AG04449 (cell line): ENCODE data around the gene PRKCZ.

Source experiments
- CTCF ChIA-PET: fragments of 350-600 bp; formaldehyde crosslinking; extraction: SDS; loops from one replicate; lab custom pipeline; 2021; ENCODE audit warnings: antibody characterized with exemption; lab: Yijun Ruan, JAX
- POLR2A ChIA-PET: fragments of 400-600, 350-600 bp; formaldehyde crosslinking; extraction: SDS; loops from one replicate; lab custom pipeline; 2020; ENCODE audit warnings: antibody characterized with exemption, inconsistent platforms; lab: Yijun Ruan, JAX
- DNase-seq: peaks from one replicate; pipeline ENCODE4 v3.0.0-alpha.2; 2010; ENCODE audit warnings: low read depth, low spot score
- H3K4me3 ChIP-seq: 2 replicates; pipeline ENCODE4 v1.5.1; 2011; ENCODE audit warnings: low read depth, mild to moderate bottlenecking, control low read depth, low read length
- CTCF ChIP-seq: IDR thresholded peaks from one replicate; pipeline ENCODE4 v1.5.1; 2011; ENCODE audit warnings: mild to moderate bottlenecking, moderate library complexity, low read length, control low read depth, inconsistent platforms; ENCODE audit not compliant: insufficient read depth; ENCODE audit errors: missing control alignments

Gene PRKCZ

GRCh38 chr1:2199042-2199810 is 149.0 kb downstream of the PRKCZ start:
- TF ChIP-seq CTCF, result no peak
- POLR2A ChIA-PET, result interaction anchor here (0.7 to 2.5 kb wide), 12 partner anchors 10 to 193 kb away, joined by 3 to 9 read pairs (median 4); partner anchors contain the start of genes MORN1 and RER1
- DNase-seq, result no peak
- peak overlapping the region; percentile 71 for H3K4me3 ChIP-seq
- CTCF ChIA-PET, result interaction anchor here (0.7 to 26.3 kb wide), 10 partner anchors 25 to 348 kb away, joined by 3 to 891 read pairs (median 4); partner anchors contain the start of genes MORN1 and RER1

GRCh38 chr1:2200308-2200943 is 150.2 kb downstream of the PRKCZ start:
- TF ChIP-seq CTCF, result no peak
- CTCF ChIA-PET, result interaction anchor here (0.9 to 26.3 kb wide), 5 partner anchors 10 to 205 kb away, joined by 3 to 891 read pairs (median 4); partner anchors contain the start of genes MORN1 and RER1
- POLR2A ChIA-PET, result interaction anchor here (0.8 to 1.7 kb wide), 3 partner anchors 67 to 191 kb away, joined by 4 to 5 read pairs (median 5); partner anchors contain the start of genes MORN1 and RER1
- no peak for DNase-seq
- no peak overlapping the region; the same call in 1 of the 2 replicates for H3K4me3 ChIP-seq

DNA sequence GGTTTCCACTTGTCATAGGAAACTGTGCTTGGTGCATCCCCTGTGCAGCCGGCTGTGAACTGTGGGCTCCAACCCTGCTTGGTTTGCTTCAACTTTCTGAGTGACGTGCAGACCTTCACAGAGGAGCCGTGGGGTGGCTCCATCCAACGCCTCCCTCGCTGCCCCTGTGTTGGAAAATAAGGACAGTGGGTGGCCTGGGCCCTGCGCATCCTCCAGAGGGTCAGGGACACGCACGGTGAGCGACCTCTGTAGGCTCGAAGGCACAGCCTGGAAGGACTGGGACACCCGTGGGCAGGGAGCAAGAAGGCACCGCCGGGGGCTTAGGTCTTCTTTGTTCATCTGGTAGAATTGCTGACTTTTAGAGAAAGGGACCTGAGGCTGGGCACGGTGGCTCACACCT is 150.9 kb downstream of the PRKCZ start:
- DNase-seq, result no peak
- no peak for TF ChIP-seq CTCF
- H3K4me3 ChIP-seq, result no peak overlapping the region
- CTCF ChIA-PET, result interaction anchor here (0.9 to 26.3 kb wide), 3 partner anchors 11 to 183 kb away, joined by 3 to 891 read pairs (median 3); partner anchors contain the start of genes MORN1 and RER1
- POLR2A ChIA-PET, result interaction anchor here (0.8 kb wide), 1 partner anchor 190 kb away, joined by 4 read pairs; the partner anchor contains the start of genes MORN1 and RER1

DNA sequence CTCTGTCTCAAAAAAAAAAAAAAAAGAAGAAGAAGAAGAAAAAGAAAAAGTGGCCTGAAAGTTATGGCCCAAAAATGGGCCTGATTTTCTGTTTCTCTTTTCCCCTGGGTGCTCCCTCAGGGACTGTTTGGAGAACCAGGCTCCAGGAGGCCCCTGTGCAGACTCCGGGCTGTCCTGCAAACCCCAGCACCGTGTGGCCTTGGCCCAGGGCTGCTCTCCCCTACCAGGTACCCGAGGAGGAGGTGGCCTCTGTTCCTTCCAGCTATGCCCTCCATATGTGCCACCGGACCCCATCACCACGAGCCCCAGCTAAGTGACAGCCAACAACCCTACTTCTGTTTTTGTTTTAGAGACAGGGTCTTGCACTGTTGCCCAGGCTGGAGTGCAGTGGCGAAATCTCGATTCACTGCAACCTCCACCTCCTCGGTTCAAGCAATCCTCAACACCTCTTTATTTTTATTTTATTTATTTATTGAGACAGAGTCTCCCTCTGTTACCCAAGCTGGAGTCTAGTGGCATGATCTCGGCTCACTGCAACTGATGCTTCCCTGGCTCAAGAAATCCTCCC is 151.9 kb downstream of the PRKCZ start:
- no peak for DNase-seq
- no peak for TF ChIP-seq CTCF
- ChIA-PET CTCF (interaction anchor here (26.3 kb wide), 1 partner anchor 182 kb away, joined by 891 read pairs; the partner anchor contains the start of genes MORN1 and RER1), POLR2A (no interaction called here)
- no peak overlapping the region for H3K4me3 ChIP-seq

GRCh38 chr1:2202843-2203601 is 152.8 kb downstream of the PRKCZ start:
- CTCF ChIA-PET, result interaction anchor here (0.7 to 26.3 kb wide), 4 partner anchors 7 to 182 kb away, joined by 3 to 891 read pairs (median 17); partner anchors contain the start of genes FAAP20, MORN1 and RER1
- TF ChIP-seq CTCF, result no peak
- POLR2A ChIA-PET, result no interaction called here
- no peak overlapping the region for H3K4me3 ChIP-seq
- no peak for DNase-seq
